ENCODE data around the gene PHACTR3.

PHACTR3 gene

GRCh38 chr20:59673998-59674445 lies 69.7 kb downstream of the PHACTR3 start:
- DNase-seq = no peak

GRCh38 chr20:59676126-59676850 lies 71.9 kb downstream of the PHACTR3 start:
- no peak for DNase-seq

- no peak for DNase-seq
Measured at GRCh38 chr20:59676851-59677182, 72.5 kb downstream of the PHACTR3 start.

GRCh38 chr20:59677586-59677985 lies 73.2 kb downstream of the PHACTR3 start:
- DNase-seq = no peak

- DNase-seq = no peak
Measured at GRCh38 chr20:59678288-59678687, 73.9 kb downstream of the PHACTR3 start.

- no peak for DNase-seq
Measured at GRCh38 chr20:59678951-59679350, 74.6 kb downstream of the PHACTR3 start.

- no peak for DNase-seq
Measured at GRCh38 chr20:59680148-59680650, 75.9 kb downstream of the PHACTR3 start.

GRCh38 chr20:59680852-59681251 lies 76.5 kb downstream of the PHACTR3 start:
- no peak for DNase-seq

GRCh38 chr20:59682603-59683002 lies 78.3 kb downstream of the PHACTR3 start:
- no peak for DNase-seq

- no peak for DNase-seq
Measured at GRCh38 chr20:59683181-59683580, 78.8 kb downstream of the PHACTR3 start.

GRCh38 chr20:59684685-59685242 lies 80.4 kb downstream of the PHACTR3 start:
- DNase-seq = no peak

GRCh38 chr20:59686404-59687346 lies 82.3 kb downstream of the PHACTR3 start:
- no peak for DNase-seq

- DNase-seq = no peak
Measured at GRCh38 chr20:59688356-59688755, 84.0 kb downstream of the PHACTR3 start.

GRCh38 chr20:59688999-59689398 lies 84.7 kb downstream of the PHACTR3 start:
- DNase-seq = no peak

GRCh38 chr20:59690101-59690500 lies 85.8 kb downstream of the PHACTR3 start:
- DNase-seq = no peak

- no peak for DNase-seq
Measured at GRCh38 chr20:59690976-59691375, 86.6 kb downstream of the PHACTR3 start.

- no peak for DNase-seq
Measured at GRCh38 chr20:59692139-59692538, 87.8 kb downstream of the PHACTR3 start.

GRCh38 chr20:59693587-59693986 lies 89.2 kb downstream of the PHACTR3 start:
- DNase-seq = no peak

GRCh38 chr20:59696476-59696875 lies 92.1 kb downstream of the PHACTR3 start:
- DNase-seq = no peak

GRCh38 chr20:59697068-59697467 lies 92.7 kb downstream of the PHACTR3 start:
- no peak for DNase-seq

- DNase-seq = no peak
Measured at GRCh38 chr20:59698598-59698997, 94.3 kb downstream of the PHACTR3 start.

GRCh38 chr20:59701236-59701635 lies 96.9 kb downstream of the PHACTR3 start:
- DNase-seq = no peak

- DNase-seq = no peak
Measured at GRCh38 chr20:59703046-59703445, 98.7 kb downstream of the PHACTR3 start.
